B cell (primary cell): Measurements from ENCODE around the gene CCDC87. TPM values are rescaled to one million over a fixed set of nuclear protein-coding genes. Genes with fewer than 3 reads are reported as not detected.
A peak's percentile ranks its signal among the peaks of the same experiment; 100 is the strongest.

Source experiments
- ATAC-seq: fragments of 200-7000 bp; cut with Tn5 transposase; one replicate; pipeline ENCODE4 v1.10.0; 2021; ENCODE audit warnings: low read depth, mild to moderate bottlenecking, moderate number of reproducible peaks, moderate library complexity
- CTCF ChIA-PET: fragments of 350-600 bp; sonication (Branson Sonifier 250); formaldehyde crosslinking; loops from one replicate; lab custom pipeline; 2021; ENCODE audit warnings: antibody characterized with exemption, inconsistent platforms; lab: Charles Lee
- POLR2A ChIA-PET: fragments of 350-600 bp; sonication (Branson Sonifier 250); formaldehyde crosslinking; loops from one replicate; lab custom pipeline; 2021; ENCODE audit warnings: antibody characterized with exemption; lab: Charles Lee
- DNase-seq: peaks from one replicate; pipeline ENCODE4 v3.0.0; 2013
- H2AFZ ChIP-seq: 2 replicates; pipeline ENCODE4 v1.6.1; 2012; ENCODE audit warnings: mild to moderate bottlenecking, low read depth, low read length; ENCODE audit not compliant: insufficient read depth, poor library complexity, severe bottlenecking
- H3K27ac ChIP-seq, 2 donors: 1 replicate in 1 of 2; 2 replicates in 1 of 2; pipeline ENCODE4 v1.5.1; 2012 to 2013; ENCODE audit warnings: low read length in 2 of 2, mild to moderate bottlenecking in 2 of 2, moderate library complexity in 1 of 2
- H3K27me3 ChIP-seq, 4 experiments: fragments of 200-600 bp in 1 of 4; sonication (generic) in 1 of 4; replicated peaks in 1 of 4; 1 replicate in 2 of 4; 2 replicates in 2 of 4; pipeline versions ENCODE4 v1.6.1 to v1.7.0; 2013 to 2016; ENCODE audit warnings: low read length in 3 of 4, mild to moderate bottlenecking in 2 of 4, mixed read lengths in 1 of 4, moderate library complexity in 1 of 4; ENCODE audit not compliant: insufficient read depth in 4 of 4, control insufficient read depth in 3 of 4; ENCODE audit errors: control extremely low read depth in 1 of 4
- H3K36me3 ChIP-seq, 2 experiments: replicated peaks in 1 of 2; 1 replicate in 1 of 2; 2 replicates in 1 of 2; pipeline versions ENCODE4 v1.6.1 to v1.7.1; 2013; ENCODE audit warnings: low read length in 1 of 2; ENCODE audit not compliant: insufficient read depth in 2 of 2, control insufficient read depth in 1 of 2; ENCODE audit errors: control extremely low read depth in 1 of 2, extremely low read depth in 1 of 2
- H3K4me1 ChIP-seq, 2 donors: fragments of 200-600 bp in 1 of 2; sonication (generic) in 1 of 2; 1 replicate in 1 of 2; 2 replicates in 1 of 2; pipeline versions ENCODE4 v1.5.1 to v1.6.1; 2013 to 2017; ENCODE audit warnings: low read length in 2 of 2; ENCODE audit not compliant: control insufficient read depth in 2 of 2, insufficient read depth in 2 of 2
- H3K4me2 ChIP-seq: replicated peaks from 2 replicates; pipeline ENCODE3; 2012; ENCODE audit warnings: mild to moderate bottlenecking, low read depth, low read length; ENCODE audit not compliant: poor library complexity, severe bottlenecking
- H3K4me3 ChIP-seq, 5 experiments: fragments of 200-600 bp in 1 of 5; sonication (generic) in 1 of 5; 1 replicate in 3 of 5; 2 replicates in 2 of 5; pipeline versions ENCODE4 v1.5.1 to v1.7.0; 2011 to 2016; ENCODE audit warnings: low read length in 4 of 5, mild to moderate bottlenecking in 4 of 5, low read depth in 2 of 5, control low read depth in 1 of 5, moderate library complexity in 1 of 5; ENCODE audit not compliant: insufficient read depth in 1 of 5; ENCODE audit errors: control extremely low read depth in 1 of 5, extremely low read depth in 1 of 5
- H3K79me2 ChIP-seq: fragments of 200-600 bp; sonication (generic); one replicate; pipeline ENCODE4 v1.6.0; 2016; ENCODE audit warnings: low read length; ENCODE audit not compliant: control insufficient read depth, insufficient read depth
- H3K9ac ChIP-seq: fragments of 200-600 bp; sonication (generic); 2 replicates; pipeline ENCODE4 v1.6.1; 2017; ENCODE audit warnings: mild to moderate bottlenecking, low read length, moderate library complexity
- H3K9me3 ChIP-seq, 3 donors: one replicate each; pipeline versions ENCODE4 v1.6.1 to v1.7.1; 2013; ENCODE audit warnings: low read length in 2 of 3; ENCODE audit not compliant: control insufficient read depth in 2 of 3, insufficient read depth in 1 of 3; ENCODE audit errors: control extremely low read depth in 1 of 3
- H4K20me1 ChIP-seq: 2 replicates; pipeline ENCODE4 v1.6.0; 2012; ENCODE audit warnings: mild to moderate bottlenecking, low read length; ENCODE audit not compliant: insufficient read depth, control insufficient read depth, poor library complexity, severe bottlenecking
- H3K27ac Mint-ChIP-seq: one replicate; pipeline ENCODE4 v1.8.0; 2021; ENCODE audit warnings: mixed read lengths
- H3K27me3 Mint-ChIP-seq: one replicate; pipeline ENCODE4 v1.8.0; 2021; ENCODE audit warnings: mixed read lengths
- H3K4me1 Mint-ChIP-seq: one replicate; pipeline ENCODE4 v1.8.0; 2021; ENCODE audit warnings: mixed read lengths
- H3K4me3 Mint-ChIP-seq: one replicate; pipeline ENCODE4 v1.8.0; 2021; ENCODE audit warnings: mixed read lengths
- H3K9me3 Mint-ChIP-seq: one replicate; pipeline ENCODE4 v1.8.0; 2022; ENCODE audit warnings: mixed read lengths; ENCODE audit not compliant: insufficient read depth
- EZH2 ChIP-seq: IDR thresholded peaks from 2 replicates; pipeline ENCODE4 v1.6.1; 2012; ENCODE audit warnings: borderline replicate concordance, low read depth, mild to moderate bottlenecking, moderate library complexity, low read length; ENCODE audit not compliant: insufficient read depth, poor library complexity, severe bottlenecking
- WGBS: methylation state at CpG from one replicate; pipeline ENCODE4 v1.1.5; 2013; ENCODE audit warnings: missing lambda C conversion rate; ENCODE audit not compliant: insufficient coverage; 5-methylcytosine and 5-hydroxymethylcytosine counted together
- intact Hi-C: fragments of 100-400 bp; cut with micrococcal nuclease; formaldehyde crosslinking; loops from one replicate; pipeline ENCODE4 v1.10.0; 2022
- polyA plus RNA-seq: library from polyadenylated mRNA; depleted of rRNA; stranded (reverse); fragments of >200 nt; gene quantifications from 2 replicates; pipeline ENCODE4 v1.2.3, GENCODE V29; 2012
- total RNA-seq, 2 donors: library from RNA; stranded (reverse); fragments of 120-200 nt in 1 of 2; gene quantifications; 1 replicate in 1 of 2; 2 replicates in 1 of 2; pipeline versions ENCODE4 v1.2.3 to v1.2.4, GENCODE V29; 2013 to 2022
- TF ChIP-seq, protein P1 (sequence below): fragments of 200-600 bp; IDR thresholded peaks from one replicate; pipeline ENCODE4 v1.8.0; 2022; ENCODE audit warnings: antibody characterized with exemption, mild to moderate bottlenecking

The CCDC87 gene
- total and polyA plus RNA-seq, 2 donors (not counting 1 experiment from before 2014, with no cell fraction given): 0.39 TPM; not detected in 1

DNA sequence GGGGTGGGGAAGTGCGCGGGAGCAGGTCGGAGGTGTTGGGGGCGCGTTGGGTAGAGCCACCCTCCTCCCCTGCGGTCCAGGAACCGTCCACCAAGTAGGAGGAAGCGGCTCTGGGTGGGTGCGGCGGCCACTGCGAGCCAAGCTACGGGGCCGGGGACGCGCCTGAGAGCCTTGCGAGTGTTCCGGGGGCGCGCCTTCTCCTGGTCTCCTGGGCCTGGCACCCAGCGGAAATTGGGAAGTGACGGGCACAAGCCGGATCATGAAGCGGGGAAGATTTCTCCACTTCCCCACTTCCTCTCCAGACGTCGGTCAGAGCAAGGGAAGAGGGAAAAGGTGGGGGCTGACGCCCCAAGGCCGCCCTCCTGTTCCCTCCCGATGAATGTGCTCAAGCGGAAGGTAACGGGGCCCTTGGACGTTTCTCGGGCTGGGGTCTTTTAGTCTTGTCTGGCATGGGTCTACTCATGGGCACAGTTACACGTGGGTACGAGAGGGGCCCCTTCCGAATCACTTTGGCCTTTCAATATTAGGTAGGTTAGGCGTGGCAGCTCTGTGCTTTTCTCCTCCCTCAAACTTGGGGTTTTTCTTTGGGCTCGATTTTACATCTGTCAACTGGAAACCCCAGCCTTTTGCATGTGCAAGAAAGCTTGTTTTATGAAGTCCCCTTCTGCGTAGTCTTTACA, 24.4 kb upstream of the CCDC87 start:
- Histone ChIP-seq H3K27me3 (no peaks in the 10 kb centered on the region), H2AFZ (peak overlapping the region; percentile 96), H3K4me1 (peaks cover 48 to 64% of the 10 kb centered on the region in 2 donors), H3K27ac (peak overlapping the region; percentile 85 to 90), H3K9ac (peak overlapping the region; percentile 91), H4K20me1 (peaks cover 51% of the 10 kb centered on the region), H3K79me2 (peaks cover 95% of the 10 kb centered on the region), H3K36me3 (peaks cover 0 to 24% of the 10 kb centered on the region in 2 experiments), H3K4me3 (peak overlapping the region; percentile 69 to 97 (median 94)), H3K4me2 (peak overlapping the region; percentile 99), H3K9me3 (no peaks in the 10 kb centered on the region)
- Mint-ChIP-seq H3K9me3 (no peaks in the 10 kb centered on the region), H3K27ac (peak overlapping the region; percentile 99), H3K4me1 (peaks cover 59% of the 10 kb centered on the region), H3K4me3 (peak overlapping the region; percentile 99), H3K27me3 (no peaks in the 10 kb centered on the region)
- under 1% methylated on average over 29 of the region's 38 CpGs for WGBS
- TF ChIP-seq EZH2: no peak
- TF ChIP-seq, protein P1, sequence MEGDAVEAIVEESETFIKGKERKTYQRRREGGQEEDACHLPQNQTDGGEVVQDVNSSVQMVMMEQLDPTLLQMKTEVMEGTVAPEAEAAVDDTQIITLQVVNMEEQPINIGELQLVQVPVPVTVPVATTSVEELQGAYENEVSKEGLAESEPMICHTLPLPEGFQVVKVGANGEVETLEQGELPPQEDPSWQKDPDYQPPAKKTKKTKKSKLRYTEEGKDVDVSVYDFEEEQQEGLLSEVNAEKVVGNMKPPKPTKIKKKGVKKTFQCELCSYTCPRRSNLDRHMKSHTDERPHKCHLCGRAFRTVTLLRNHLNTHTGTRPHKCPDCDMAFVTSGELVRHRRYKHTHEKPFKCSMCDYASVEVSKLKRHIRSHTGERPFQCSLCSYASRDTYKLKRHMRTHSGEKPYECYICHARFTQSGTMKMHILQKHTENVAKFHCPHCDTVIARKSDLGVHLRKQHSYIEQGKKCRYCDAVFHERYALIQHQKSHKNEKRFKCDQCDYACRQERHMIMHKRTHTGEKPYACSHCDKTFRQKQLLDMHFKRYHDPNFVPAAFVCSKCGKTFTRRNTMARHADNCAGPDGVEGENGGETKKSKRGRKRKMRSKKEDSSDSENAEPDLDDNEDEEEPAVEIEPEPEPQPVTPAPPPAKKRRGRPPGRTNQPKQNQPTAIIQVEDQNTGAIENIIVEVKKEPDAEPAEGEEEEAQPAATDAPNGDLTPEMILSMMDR: no peak
- DNase-seq (no peak), ATAC-seq (no peak)
- ChIA-PET CTCF (interaction anchor here (1.0 to 4.5 kb wide), 8 partner anchors 11 to 61 kb away, joined by 3 to 32 read pairs (median 8); partner anchors contain the start of genes CCDC87, CCS, RBM4 and RBM4B), POLR2A (interaction anchor here (0.6 to 5.2 kb wide), 10 partner anchors 8 to 1242 kb away, joined by 3 to 53 read pairs (median 7); partner anchors contain the start of genes CCDC87, CCS, RBM4 and RBM4B)
- intact Hi-C loops: loop anchor here (1.0 to 2.0 kb wide), 2 partner anchors 38 to 70 kb away; partner anchors contain the start of genes ACTN3 and ZDHHC24
